GM12891 (cell line): Measurements from ENCODE around the gene C3orf33.

Experiments
- POLR2A ChIP-seq: IDR thresholded peaks from 2 replicates; pipeline ENCODE4 v1.6.1; 2011; ENCODE audit warnings: low read depth, low read length, control low read depth
- POLR2AphosphoS5 ChIP-seq: IDR thresholded peaks from 2 replicates; pipeline ENCODE4 v1.6.1; 2011; ENCODE audit warnings: low read depth, low read length, control low read depth
- SPI1 ChIP-seq: IDR thresholded peaks from 2 replicates; pipeline ENCODE4 v1.6.1; 2011; ENCODE audit warnings: low read depth, low read length, control low read depth
- TAF1 ChIP-seq: IDR thresholded peaks from 2 replicates; pipeline ENCODE4 v1.6.1; 2011; ENCODE audit warnings: low read depth, low read length, control low read depth

DNA sequence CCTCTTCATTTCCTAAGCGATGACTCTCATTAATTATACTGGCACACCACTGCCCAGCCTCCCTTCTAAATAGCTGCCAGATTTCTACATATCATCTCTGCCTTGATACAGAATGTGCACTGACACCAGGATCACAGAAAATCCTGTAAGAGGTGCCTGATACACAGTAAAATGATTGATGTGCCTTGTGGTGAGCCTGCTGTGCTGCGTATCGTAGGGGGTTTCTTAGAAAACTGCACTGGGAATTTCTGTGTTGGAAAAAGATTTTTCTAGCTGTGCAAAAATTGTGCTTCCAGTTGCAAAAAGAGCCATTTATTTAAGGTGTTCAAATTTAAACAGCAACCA, 58.2 kb downstream of the C3orf33 start:
- TF ChIP-seq POLR2AphosphoS5: no peak
- TF ChIP-seq TAF1: no peak
- no peak for TF ChIP-seq POLR2A
- no peak for TF ChIP-seq SPI1
